PC-3 (cell line): ENCODE data around the gene MAD1L1.

ENCODE experiments used
- CTCF ChIP-seq: fragments of 300-600 bp; sonication (generic); conservative IDR thresholded peaks from 2 replicates; pipeline ENCODE4 v1.5.1; 2017; ENCODE audit warnings: antibody characterized with exemption, low read depth, mild to moderate bottlenecking, low read length
- EZH2 ChIP-seq: fragments of 300-600 bp; sonication (generic); IDR thresholded peaks from one replicate; pipeline ENCODE4 v1.6.1; 2017; ENCODE audit warnings: antibody characterized with exemption, mild to moderate bottlenecking, low read length; ENCODE audit not compliant: unreplicated experiment
- EZH2phosphoT487 ChIP-seq: fragments of 300-600 bp; sonication (generic); IDR thresholded peaks from 2 replicates; pipeline ENCODE4 v1.6.1; 2018; ENCODE audit warnings: mild to moderate bottlenecking, antibody characterized with exemption, low read length, borderline replicate concordance

GRCh38 chr7:1829111-1829510 is 403.6 kb downstream of the MAD1L1 start:
- TF ChIP-seq CTCF (no peak), EZH2phosphoT487 (no peak), EZH2 (no peak)
